HG03571 (cell line): ENCODE data around the gene SCLT1.
"Not testable (repeated sequence)": the region's sequence is repeated elsewhere in the genome, so short reads cannot be mapped to it uniquely, and the experiment has no call there.

Experiments used
- ATAC-seq: cut with Tn5 transposase; IDR thresholded peaks from one replicate; pipeline ENCODE4 v1.9.1; 2021; ENCODE audit not compliant: unreplicated experiment

The SCLT1 gene

DNA sequence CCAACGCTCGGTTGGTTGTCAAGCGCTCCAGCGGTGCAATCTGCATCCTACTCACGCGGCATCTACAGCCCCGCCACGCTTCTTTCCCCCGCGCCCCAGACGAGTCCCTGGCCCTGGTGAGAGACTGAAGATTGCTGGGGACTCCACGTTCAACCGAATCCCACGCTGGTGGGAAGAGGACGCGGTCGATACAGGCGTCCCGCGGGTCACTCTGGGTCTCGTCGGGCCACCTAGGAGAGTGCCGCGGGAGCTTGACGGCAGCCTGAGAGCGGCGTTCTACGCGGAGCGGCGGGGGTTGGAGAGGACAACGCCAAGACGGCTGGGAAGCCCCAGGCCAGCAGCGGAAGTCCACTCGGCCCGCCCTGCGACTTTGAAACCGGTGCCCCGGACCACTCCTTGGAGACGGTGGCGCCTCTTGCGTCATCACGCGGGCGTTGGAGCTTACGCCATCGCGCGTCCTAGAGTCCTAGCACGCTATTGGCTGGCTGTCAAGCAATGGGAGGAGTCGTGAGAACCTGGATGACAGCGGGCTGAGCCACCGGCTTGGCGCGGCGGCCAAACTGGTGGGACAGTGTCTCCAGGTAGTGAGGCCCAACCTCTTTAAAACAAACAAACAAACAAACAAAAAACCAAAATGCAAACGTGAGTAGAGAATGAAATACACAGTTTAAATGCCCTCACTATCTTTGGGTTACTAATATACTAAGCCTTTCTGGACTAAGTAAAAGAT, at the start of gene SCLT1:
Gene SCLT1, minus strand, starts transcription at position 349 of the 730 bp plus-strand sequence. CDS start 436 bp downstream, outside the sequence.
- peak; percentile 96 for ATAC-seq

DNA sequence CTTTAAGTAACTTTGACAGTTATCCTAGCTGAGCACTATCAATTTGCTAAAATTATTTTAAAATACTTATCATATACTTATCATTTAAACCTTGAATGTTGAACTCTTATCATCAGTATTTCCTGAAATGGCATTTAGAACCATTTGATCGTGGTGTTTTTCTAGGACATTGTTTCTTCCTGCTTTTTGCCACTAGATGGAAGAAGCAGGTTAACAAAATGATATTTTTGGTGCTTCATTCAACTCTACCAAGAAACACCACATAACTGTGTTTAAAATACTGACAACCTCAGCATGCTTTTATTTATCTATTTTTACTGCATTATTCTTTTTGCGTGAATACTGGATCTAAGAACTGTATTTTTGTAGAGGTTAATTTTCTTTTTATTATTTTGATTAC, 47.2 kb upstream of the SCLT1 start:
- no peak for ATAC-seq

DNA sequence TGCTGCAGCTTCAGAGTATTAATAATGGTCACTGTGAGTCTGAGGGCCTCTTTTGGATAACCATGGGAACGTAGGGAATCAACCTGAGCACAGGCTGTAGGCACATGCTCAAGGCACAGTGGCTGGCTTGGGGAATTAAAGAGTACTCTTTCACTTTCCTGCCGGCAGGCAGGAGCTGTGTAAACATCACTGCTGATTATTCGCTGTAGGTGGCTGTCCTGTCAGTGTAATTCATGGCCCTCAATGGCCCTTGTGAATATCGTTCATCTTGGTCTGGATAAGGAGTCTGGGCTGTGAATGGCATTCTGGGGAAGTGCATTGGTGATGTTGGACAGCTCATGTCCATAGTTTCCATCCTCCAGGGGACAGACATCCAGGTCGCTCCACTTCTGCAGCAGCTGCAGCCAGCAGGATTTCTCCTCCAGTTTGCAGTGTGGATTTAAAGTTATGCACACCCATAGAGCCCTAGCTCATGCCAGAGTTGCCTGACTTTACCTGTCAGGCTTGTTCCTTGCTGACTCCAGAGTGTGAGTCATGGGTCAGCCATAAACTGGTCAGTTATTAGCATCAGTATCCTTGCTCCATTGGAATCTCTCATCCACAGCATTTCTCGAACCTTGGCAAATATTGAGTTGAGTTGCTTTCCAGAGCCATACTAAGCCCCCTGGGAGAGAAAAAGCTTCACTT, 45.6 kb upstream of the SCLT1 start:
- no peak for ATAC-seq

- ATAC-seq = no peak
These were observed 43.1 kb upstream of the SCLT1 start for GRCh38 chr4:129136433-129136832.

- no peak for ATAC-seq
These were observed 38.0 kb upstream of the SCLT1 start for GRCh38 chr4:129131343-129131742.

- no peak for ATAC-seq
These were observed 35.8 kb upstream of the SCLT1 start for GRCh38 chr4:129129143-129129542.

- not testable (repeated sequence) for ATAC-seq
These were observed 33.3 kb upstream of the SCLT1 start for GRCh38 chr4:129126614-129127013.

- no peak for ATAC-seq
These were observed 24.4 kb upstream of the SCLT1 start for GRCh38 chr4:129117705-129118104.

GRCh38 chr4:129113919-129114318, 20.6 kb upstream of the SCLT1 start:
- no peak for ATAC-seq

DNA sequence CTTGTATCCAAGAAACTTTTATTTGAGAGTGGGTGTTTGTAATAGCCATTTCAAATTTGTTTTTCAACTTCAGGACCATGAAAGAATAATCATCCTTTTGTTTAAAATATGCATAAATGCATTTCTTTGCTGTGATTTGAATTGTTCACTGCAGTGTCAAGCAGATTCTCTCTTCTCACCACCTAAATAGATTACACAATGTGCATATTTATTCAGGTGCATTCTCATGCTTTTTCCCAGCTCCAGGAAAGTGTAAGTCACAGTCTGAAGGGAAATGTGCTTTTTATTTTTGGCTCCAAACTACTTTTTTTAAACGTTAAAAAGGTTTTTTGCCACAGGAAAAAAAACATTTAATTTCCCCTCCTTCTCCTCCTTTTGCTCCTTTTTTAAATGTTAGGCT, 20.1 kb upstream of the SCLT1 start:
- no peak for ATAC-seq

DNA sequence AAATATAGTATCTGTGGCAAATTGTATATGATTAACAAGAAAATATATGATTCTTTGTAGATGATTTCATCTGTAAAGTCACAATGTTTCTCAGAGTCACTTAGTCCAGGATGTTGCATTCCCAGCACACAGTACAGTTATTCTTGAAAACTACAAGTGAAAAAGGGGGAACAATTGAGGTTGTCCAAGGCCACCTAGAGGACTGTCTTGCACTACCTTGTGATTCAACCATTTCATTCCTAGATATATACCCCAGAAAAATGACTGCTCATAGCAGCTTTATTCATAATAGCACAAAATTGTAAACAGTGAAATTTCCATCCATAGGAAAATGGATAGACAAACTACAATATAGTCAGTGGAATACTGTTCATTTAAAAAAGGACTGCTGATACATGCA, 18.6 kb upstream of the SCLT1 start:
- ATAC-seq = no peak

- ATAC-seq = no peak
These were observed 17.6 kb upstream of the SCLT1 start for GRCh38 chr4:129110931-129111330.

GRCh38 chr4:129109965-129110824, 16.9 kb upstream of the SCLT1 start:
- no peak for ATAC-seq

GRCh38 chr4:129098531-129099001, 5.2 kb upstream of the SCLT1 start:
- ATAC-seq = no peak

GRCh38 chr4:129095811-129096454, 2.6 kb upstream of the SCLT1 start, which contains the start of gene C4orf33:
TSS of gene C4orf33 (plus strand) at chr4:129096152. CDS start at chr4:129102611, 6,459 bp downstream.
- peak; percentile 42 for ATAC-seq

- no peak for ATAC-seq
These were observed 1.0 kb upstream of the SCLT1 start for GRCh38 chr4:129094347-129094746.

- no peak for ATAC-seq
These were observed 628 bp downstream of the SCLT1 start for GRCh38 chr4:129092631-129093190.

GRCh38 chr4:129087516-129087915, 5.8 kb downstream of the SCLT1 start:
- no peak for ATAC-seq

DNA sequence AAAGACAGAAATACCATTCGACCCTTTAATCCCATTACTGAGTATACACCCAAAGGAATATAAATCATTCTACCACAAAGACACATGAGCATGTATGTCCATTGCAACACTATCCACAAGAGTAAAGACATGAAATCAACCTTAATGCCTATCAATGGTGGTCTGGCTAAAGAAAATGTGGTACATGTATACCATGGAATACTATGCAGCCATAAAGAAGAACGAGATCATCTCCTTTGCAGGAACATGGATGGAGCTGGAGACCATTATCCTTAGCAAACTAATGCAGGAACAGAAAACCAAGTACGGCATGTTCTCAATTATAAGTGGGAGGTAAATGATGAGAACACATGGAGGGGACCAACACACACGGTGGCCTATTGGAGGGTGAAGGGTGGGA, 7.9 kb downstream of the SCLT1 start:
- no peak for ATAC-seq

DNA sequence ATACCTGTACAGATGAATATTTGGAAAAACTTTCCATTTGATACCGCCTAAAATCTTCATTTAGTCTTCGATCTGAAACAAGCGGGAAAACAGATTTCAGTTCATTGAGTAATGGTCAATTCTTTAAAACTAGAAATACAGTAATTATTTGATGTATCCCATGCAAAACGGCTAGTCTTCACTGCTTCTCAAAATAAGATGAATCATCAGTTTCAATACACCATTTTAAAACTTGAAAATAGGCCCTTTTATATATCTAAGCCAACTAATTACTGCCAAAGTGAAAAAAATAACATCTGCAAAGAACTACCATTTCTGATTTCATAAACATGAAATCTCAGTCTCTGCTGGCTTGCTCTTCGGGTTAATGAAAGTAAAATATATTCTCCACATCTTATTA, 11.0 kb downstream of the SCLT1 start:
- no peak for ATAC-seq

GRCh38 chr4:129080129-129080528, 13.2 kb downstream of the SCLT1 start:
- ATAC-seq = no peak
